ENCODE data around the gene RANBP1.

DNA sequence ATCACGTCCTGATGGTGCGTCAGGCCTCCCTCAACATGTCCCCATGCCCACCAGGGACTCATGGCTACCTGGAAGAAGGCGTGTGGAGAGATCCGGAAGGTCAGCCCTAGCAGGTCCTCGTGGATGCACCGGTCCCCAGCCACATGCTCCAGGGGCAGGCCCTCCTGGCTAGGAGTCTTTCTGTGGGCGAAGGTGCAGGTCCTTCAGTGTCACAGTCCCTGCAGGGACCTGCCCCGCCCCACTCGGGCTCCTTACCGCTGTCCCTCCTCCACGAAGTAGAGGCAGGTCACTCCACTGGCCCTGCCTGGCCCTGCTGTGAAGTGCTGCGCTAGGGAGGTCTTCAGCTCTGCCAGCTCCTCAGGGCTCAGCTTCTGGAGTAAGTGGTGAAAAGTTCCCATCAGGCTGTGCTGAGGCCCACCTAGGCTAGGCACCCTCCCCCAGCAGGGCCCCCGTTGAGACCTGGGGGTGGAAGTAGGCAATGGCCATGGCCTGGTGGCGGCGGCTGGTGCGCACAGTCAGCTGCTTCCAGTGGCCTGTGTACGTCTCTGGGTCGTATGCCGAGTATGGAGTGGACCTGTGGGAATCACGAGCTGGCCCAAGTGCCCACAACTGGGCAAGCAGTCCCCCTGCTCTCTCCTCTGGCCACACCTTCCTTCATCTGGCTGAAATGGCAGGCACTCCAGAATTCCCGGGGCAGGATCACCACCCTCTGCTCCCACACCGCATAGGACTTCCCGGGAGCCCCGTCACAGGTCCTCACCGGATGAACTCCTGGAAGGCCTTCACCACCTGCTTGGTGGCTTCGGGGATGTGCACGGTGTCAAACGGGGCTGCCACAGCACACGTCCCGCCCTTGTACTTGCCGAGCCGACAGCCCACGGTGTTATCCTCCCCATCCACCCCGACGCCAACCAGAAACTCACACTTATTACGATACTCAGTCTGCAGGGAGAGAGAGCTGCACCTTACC lies 1.1 kb upstream of the RANBP1 start:
- TF ChIP-seq POLR2A (IDR thresholded peaks at IDR 0.05) (no peak), CTCF (IDR thresholded peaks at IDR 0.05) (no peak)

All from adrenal gland (tissue), 5 donors.